K562 (cell line): ENCODE results near the gene RNU6-7.

Source experiments
- SIX5 ChIP-seq, 2 experiments: IDR thresholded peaks; 2 replicates each; pipeline ENCODE4 v1.6.1; 2011; ENCODE audit warnings: low read length in 2 of 2, borderline replicate concordance in 1 of 2, low read depth in 1 of 2, mild to moderate bottlenecking in 1 of 2, moderate library complexity in 1 of 2; ENCODE audit not compliant: insufficient read depth in 1 of 2
- SNRNP70 ChIP-seq: fragments of 200-400 bp; formaldehyde crosslinking; optimal IDR thresholded peaks from 2 replicates; pipeline ENCODE3; 2017; ENCODE audit warnings: low read depth, low read length
- TF ChIP-seq, protein P1 (sequence below): sonication (generic); formaldehyde crosslinking; IDR thresholded peaks from 2 replicates; pipeline ENCODE4 v1.8.0; 2022; ENCODE audit warnings: missing genetic modification reagents, mild to moderate bottlenecking, borderline replicate concordance

DNA sequence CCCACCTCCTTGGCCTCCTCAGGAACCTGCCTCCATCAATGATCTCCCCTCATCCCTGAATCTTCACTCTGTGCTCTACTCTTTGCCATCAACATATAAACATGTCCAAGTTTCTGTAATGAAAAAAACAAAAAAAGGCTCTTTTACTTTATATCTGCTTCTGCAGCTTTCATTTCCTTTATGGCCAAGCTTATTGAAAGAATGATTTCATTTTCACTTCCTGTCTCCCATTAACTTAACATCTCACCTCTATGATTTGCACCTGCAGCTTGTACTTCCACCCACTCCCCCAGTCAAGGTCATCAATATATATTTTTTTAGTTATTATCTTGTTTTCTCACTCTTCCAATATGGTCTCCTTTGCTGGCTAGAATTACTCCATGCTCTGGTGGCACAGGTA is 15.6 kb upstream of the RNU6-7 start:
- no peak for TF ChIP-seq SIX5 (IDR thresholded peaks at IDR 0.05; ENCODE audit: borderline replicate concordance in 1 of 2, insufficient read depth in 1 of 2, low read depth in 1 of 2, low read length in 2 of 2)
- no peak for TF ChIP-seq SNRNP70
- TF ChIP-seq, protein P1, sequence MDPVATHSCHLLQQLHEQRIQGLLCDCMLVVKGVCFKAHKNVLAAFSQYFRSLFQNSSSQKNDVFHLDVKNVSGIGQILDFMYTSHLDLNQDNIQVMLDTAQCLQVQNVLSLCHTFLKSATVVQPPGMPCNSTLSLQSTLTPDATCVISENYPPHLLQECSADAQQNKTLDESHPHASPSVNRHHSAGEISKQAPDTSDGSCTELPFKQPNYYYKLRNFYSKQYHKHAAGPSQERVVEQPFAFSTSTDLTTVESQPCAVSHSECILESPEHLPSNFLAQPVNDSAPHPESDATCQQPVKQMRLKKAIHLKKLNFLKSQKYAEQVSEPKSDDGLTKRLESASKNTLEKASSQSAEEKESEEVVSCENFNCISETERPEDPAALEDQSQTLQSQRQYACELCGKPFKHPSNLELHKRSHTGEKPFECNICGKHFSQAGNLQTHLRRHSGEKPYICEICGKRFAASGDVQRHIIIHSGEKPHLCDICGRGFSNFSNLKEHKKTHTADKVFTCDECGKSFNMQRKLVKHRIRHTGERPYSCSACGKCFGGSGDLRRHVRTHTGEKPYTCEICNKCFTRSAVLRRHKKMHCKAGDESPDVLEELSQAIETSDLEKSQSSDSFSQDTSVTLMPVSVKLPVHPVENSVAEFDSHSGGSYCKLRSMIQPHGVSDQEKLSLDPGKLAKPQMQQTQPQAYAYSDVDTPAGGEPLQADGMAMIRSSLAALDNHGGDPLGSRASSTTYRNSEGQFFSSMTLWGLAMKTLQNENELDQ (CRISPR knock-in tag): no peak
